ENCODE data around the gene KEL.

KEL gene

GRCh38 chr7:142898377-142899170 is 63.6 kb downstream of the KEL start:
- no peak for DNase-seq (ENCODE audit: low read depth)

- DNase-seq (ENCODE audit: low read depth), result no peak
These were observed 64.5 kb downstream of the KEL start for GRCh38 chr7:142897691-142898090.

- no peak for DNase-seq (ENCODE audit: low read depth)
These were observed 65.3 kb downstream of the KEL start for GRCh38 chr7:142896741-142897379.

- no peak for DNase-seq (ENCODE audit: low read depth)
These were observed 66.0 kb downstream of the KEL start for GRCh38 chr7:142896151-142896550.

GRCh38 chr7:142894985-142895593 is 67.1 kb downstream of the KEL start:
- no peak for DNase-seq (ENCODE audit: low read depth)

GRCh38 chr7:142894112-142894984 is 67.8 kb downstream of the KEL start:
- DNase-seq (ENCODE audit: low read depth), result no peak

- DNase-seq (ENCODE audit: low read depth), result no peak
These were observed 69.2 kb downstream of the KEL start for GRCh38 chr7:142892951-142893350.

- no peak for DNase-seq (ENCODE audit: low read depth)
These were observed 70.6 kb downstream of the KEL start for GRCh38 chr7:142891490-142892082.

All from amniotic epithelial cell (primary cell).